ENCODE measurements around the gene CIAO3.

Gene CIAO3

GRCh38 chr16:734981-735881, 5.6 kb downstream of the CIAO3 start:
- no peak for ATAC-seq
- TF ChIP-seq ZNF8 (CRISPR knock-in tag; IDR thresholded peaks at IDR 0.05) (no peak), POU6F1 (CRISPR knock-in tag; IDR thresholded peaks at IDR 0.05; ENCODE audit: borderline replicate concordance, low read depth) (no peak), ESRRG (CRISPR knock-in tag; IDR thresholded peaks at IDR 0.05) (no peak), ZFP3 (CRISPR knock-in tag; IDR thresholded peaks at IDR 0.05) (no peak), CSRNP3 (CRISPR knock-in tag; IDR thresholded peaks at IDR 0.05) (no peak), TCF4 (CRISPR knock-in tag; IDR thresholded peaks at IDR 0.05; ENCODE audit: borderline replicate concordance) (no peak), SNAI2 (CRISPR knock-in tag; IDR thresholded peaks at IDR 0.05) (no peak), CREB5 (CRISPR knock-in tag; IDR thresholded peaks at IDR 0.05; ENCODE audit: low read depth) (no peak), RARB (CRISPR knock-in tag; IDR thresholded peaks at IDR 0.05) (no peak), OSR1 (CRISPR knock-in tag; IDR thresholded peaks at IDR 0.05) (no peak), PATZ1 (CRISPR knock-in tag; IDR thresholded peaks at IDR 0.05; ENCODE audit: borderline replicate concordance) (no peak), ISL1 (CRISPR knock-in tag; IDR thresholded peaks at IDR 0.05) (no peak), ZFP30 (CRISPR knock-in tag; IDR thresholded peaks at IDR 0.05) (no peak), ZC3H10 (CRISPR knock-in tag; IDR thresholded peaks at IDR 0.05) (no peak), CSDC2 (CRISPR knock-in tag; IDR thresholded peaks at IDR 0.05) (no peak), GLIS3 (CRISPR knock-in tag; IDR thresholded peaks at IDR 0.05) (no peak), ARNTL (CRISPR knock-in tag; IDR thresholded peaks at IDR 0.05; ENCODE audit: borderline replicate concordance, low read depth) (no peak), BACH2 (CRISPR knock-in tag; IDR thresholded peaks at IDR 0.05; ENCODE audit: borderline replicate concordance) (no peak), ZNF565 (CRISPR knock-in tag; conservative IDR thresholded peaks at IDR 0.05; ENCODE audit: low read depth) (no peak)
- TF ChIP-seq, protein P1, sequence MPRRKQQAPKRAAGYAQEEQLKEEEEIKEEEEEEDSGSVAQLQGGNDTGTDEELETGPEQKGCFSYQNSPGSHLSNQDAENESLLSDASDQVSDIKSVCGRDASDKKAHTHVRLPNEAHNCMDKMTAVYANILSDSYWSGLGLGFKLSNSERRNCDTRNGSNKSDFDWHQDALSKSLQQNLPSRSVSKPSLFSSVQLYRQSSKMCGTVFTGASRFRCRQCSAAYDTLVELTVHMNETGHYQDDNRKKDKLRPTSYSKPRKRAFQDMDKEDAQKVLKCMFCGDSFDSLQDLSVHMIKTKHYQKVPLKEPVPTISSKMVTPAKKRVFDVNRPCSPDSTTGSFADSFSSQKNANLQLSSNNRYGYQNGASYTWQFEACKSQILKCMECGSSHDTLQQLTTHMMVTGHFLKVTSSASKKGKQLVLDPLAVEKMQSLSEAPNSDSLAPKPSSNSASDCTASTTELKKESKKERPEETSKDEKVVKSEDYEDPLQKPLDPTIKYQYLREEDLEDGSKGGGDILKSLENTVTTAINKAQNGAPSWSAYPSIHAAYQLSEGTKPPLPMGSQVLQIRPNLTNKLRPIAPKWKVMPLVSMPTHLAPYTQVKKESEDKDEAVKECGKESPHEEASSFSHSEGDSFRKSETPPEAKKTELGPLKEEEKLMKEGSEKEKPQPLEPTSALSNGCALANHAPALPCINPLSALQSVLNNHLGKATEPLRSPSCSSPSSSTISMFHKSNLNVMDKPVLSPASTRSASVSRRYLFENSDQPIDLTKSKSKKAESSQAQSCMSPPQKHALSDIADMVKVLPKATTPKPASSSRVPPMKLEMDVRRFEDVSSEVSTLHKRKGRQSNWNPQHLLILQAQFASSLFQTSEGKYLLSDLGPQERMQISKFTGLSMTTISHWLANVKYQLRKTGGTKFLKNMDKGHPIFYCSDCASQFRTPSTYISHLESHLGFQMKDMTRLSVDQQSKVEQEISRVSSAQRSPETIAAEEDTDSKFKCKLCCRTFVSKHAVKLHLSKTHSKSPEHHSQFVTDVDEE (CRISPR knock-in tag; IDR thresholded peaks at IDR 0.05): no peak

DNA sequence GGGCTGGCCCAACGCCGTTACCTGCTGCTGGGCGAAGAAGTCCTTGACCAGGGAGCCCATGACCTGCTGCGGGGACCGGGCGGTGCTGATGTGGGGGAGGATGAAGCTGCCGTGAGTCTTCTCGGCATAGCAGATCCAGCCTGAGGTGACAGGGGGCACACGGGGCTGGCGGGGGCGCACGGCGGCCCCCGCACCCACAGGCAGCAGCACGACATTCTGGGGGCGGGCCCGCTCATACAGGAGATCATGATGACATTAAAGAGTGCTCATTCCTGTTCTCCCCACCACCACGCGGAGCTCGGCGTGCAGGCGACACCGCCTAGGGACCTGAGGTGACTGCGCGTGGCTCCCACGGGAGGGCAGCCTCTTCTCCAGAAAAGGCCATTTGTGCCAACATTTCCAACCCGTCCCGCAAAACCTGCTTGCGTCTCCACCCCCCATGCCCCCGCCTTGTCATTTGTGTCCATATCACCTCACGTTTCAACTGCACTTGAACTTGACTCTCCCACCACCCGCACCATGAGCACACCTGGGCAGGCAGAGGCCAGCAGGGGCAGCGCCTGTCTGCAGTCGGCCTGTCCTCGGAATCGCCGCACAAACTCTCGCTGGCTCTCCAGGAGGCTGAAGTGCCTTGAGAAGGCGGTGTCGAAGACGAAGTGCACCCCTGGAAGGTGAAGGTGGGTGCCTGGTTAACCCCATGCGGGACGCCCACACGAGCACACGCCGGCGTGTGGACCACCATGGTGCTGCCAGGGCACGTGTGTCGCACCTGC, 6.4 kb downstream of the CIAO3 start:
- TF ChIP-seq ESRRG (CRISPR knock-in tag; IDR thresholded peaks at IDR 0.05) (no peak), ISL1 (CRISPR knock-in tag; IDR thresholded peaks at IDR 0.05) (no peak), GLIS3 (CRISPR knock-in tag; IDR thresholded peaks at IDR 0.05) (no peak), POU6F1 (CRISPR knock-in tag; IDR thresholded peaks at IDR 0.05; ENCODE audit: borderline replicate concordance, low read depth) (no peak), OSR1 (CRISPR knock-in tag; IDR thresholded peaks at IDR 0.05) (no peak), ZFP30 (CRISPR knock-in tag; IDR thresholded peaks at IDR 0.05) (no peak), TCF4 (CRISPR knock-in tag; IDR thresholded peaks at IDR 0.05; ENCODE audit: borderline replicate concordance) (no peak), ZNF565 (CRISPR knock-in tag; conservative IDR thresholded peaks at IDR 0.05; ENCODE audit: low read depth) (no peak), PATZ1 (CRISPR knock-in tag; IDR thresholded peaks at IDR 0.05; ENCODE audit: borderline replicate concordance) (no peak), CREB5 (CRISPR knock-in tag; IDR thresholded peaks at IDR 0.05; ENCODE audit: low read depth) (no peak)

More for the DNA sequence above, 6.4 kb downstream of the CIAO3 start:
- ATAC-seq: no peak
